Transverse colon (tissue), 4 donors: ENCODE measurements around the gene SHKBP1. TPM values are rescaled to one million over a fixed set of nuclear protein-coding genes. Genes with fewer than 3 reads are reported as not detected.

ENCODE experiments used
- DNase-seq: peaks from one replicate; pipeline ENCODE4 v3.0.0-alpha.2; 2019
- H3K27ac ChIP-seq, 4 donors: fragments of 200-600 bp; sonication (generic); 2 replicates each; pipeline ENCODE4 v1.5.1; 2016 to 2018; ENCODE audit warnings: inconsistent platforms in 4 of 4
- H3K27me3 ChIP-seq: fragments of 200-600 bp; sonication (generic); 2 replicates; pipeline ENCODE4 v1.5.1; 2017; ENCODE audit warnings: inconsistent platforms
- H3K36me3 ChIP-seq, 4 donors: fragments of 200-600 bp; sonication (generic); 2 replicates each; pipeline ENCODE4 v1.5.1; 2017 to 2019; ENCODE audit warnings: inconsistent platforms in 4 of 4
- H3K4me1 ChIP-seq, 4 donors: fragments of 200-600 bp; sonication (generic); 2 replicates each; pipeline ENCODE4 v1.5.1; 2017 to 2020; ENCODE audit warnings: inconsistent platforms in 4 of 4
- H3K4me3 ChIP-seq, 4 donors: fragments of 200-600 bp; sonication (generic); 1 replicate in 1 of 4; 2 replicates in 3 of 4; pipeline versions ENCODE4 v1.5.1 to v1.6.1; 2017 to 2019; ENCODE audit warnings: inconsistent platforms in 4 of 4
- H3K9me3 ChIP-seq, 2 donors: fragments of 200-600 bp; sonication (generic); 2 replicates each; pipeline ENCODE4 v1.5.1; 2017 to 2019; ENCODE audit warnings: inconsistent platforms in 2 of 2
- EP300 ChIP-seq: sonication (generic); formaldehyde crosslinking; IDR thresholded peaks from one replicate; pipeline ENCODE4 v1.6.1; 2017; ENCODE audit warnings: antibody characterized with exemption, low read depth
- POLR2A ChIP-seq: fragments of 450-650 bp; IDR thresholded peaks from one replicate; pipeline ENCODE4 v1.6.1; 2016; ENCODE audit warnings: antibody characterized with exemption, mild to moderate bottlenecking, moderate library complexity
- POLR2AphosphoS5 ChIP-seq, 3 donors: sonication (generic); formaldehyde crosslinking; IDR thresholded peaks; one replicate each; pipeline ENCODE4 v1.6.1; 2016; ENCODE audit warnings: antibody characterized with exemption in 3 of 3
- WGBS, 2 donors: methylation state at CpG; one replicate each; pipeline ENCODE4 v1.1.5; 2018; ENCODE audit warnings: low coverage in 1 of 2; 5-methylcytosine and 5-hydroxymethylcytosine counted together
- in situ Hi-C, 4 donors: fragments of 200-750 bp; cut with MboI; loops; one replicate each; pipeline versions ENCODE4 v1.15.0 to v1.15.1; 2017; ENCODE audit warnings: low sequenced_read_pairs in 3 of 4, low pct_ligation_motif_present in 1 of 4, low pct_unique_long_range_greater_than_20kb in 1 of 4
- intact Hi-C: fragments of 100-400 bp; cut with DNase I; formaldehyde crosslinking; loops from one replicate; pipeline ENCODE4 v1.15.1; 2023; ENCODE audit warnings: low total_unique reads
- total RNA-seq, 4 donors: library from RNA; depleted of rRNA; stranded (reverse); fragments of >200 nt; gene quantifications; one replicate each; pipeline ENCODE4 v1.1.0, GENCODE V29; 2016
- TF ChIP-seq, protein P1 (sequence below), 5 experiments: fragments of 200-600 bp in 3 of 5; fragments of 450-650 bp in 2 of 5; sonication (generic) in 3 of 5; IDR thresholded peaks; 1 replicate in 2 of 5; 2 replicates in 3 of 5; pipeline ENCODE4 v1.5.1; 2016 to 2017; ENCODE audit warnings: antibody characterized with exemption in 5 of 5, inconsistent platforms in 3 of 5, mild to moderate bottlenecking in 2 of 5, moderate library complexity in 1 of 5

Gene SHKBP1
- total RNA-seq, 4 donors from 2014 or later, result 58.7 to 111 (median 60.9) TPM

GRCh38 chr19:40626918-40627317, 50.2 kb downstream of the SHKBP1 start:
- TF ChIP-seq POLR2A (no peak), POLR2AphosphoS5 (IDR thresholded peaks at IDR 0.05) (no peak), EP300 (no peak)
- TF ChIP-seq, protein P1, sequence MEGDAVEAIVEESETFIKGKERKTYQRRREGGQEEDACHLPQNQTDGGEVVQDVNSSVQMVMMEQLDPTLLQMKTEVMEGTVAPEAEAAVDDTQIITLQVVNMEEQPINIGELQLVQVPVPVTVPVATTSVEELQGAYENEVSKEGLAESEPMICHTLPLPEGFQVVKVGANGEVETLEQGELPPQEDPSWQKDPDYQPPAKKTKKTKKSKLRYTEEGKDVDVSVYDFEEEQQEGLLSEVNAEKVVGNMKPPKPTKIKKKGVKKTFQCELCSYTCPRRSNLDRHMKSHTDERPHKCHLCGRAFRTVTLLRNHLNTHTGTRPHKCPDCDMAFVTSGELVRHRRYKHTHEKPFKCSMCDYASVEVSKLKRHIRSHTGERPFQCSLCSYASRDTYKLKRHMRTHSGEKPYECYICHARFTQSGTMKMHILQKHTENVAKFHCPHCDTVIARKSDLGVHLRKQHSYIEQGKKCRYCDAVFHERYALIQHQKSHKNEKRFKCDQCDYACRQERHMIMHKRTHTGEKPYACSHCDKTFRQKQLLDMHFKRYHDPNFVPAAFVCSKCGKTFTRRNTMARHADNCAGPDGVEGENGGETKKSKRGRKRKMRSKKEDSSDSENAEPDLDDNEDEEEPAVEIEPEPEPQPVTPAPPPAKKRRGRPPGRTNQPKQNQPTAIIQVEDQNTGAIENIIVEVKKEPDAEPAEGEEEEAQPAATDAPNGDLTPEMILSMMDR (IDR thresholded peaks at IDR 0.05), result no peak
- no peak overlapping the region for H3K27ac ChIP-seq
- WGBS, 2 donors, result 94 to 98% methylated on average over 8 to 24 of the region's 24 CpGs
- H3K36me3 ChIP-seq, result peaks cover 0 to 9% (median under 1%) of the 10 kb centered on the region in 4 donors
- no peaks in the 10 kb centered on the region for H3K27me3 ChIP-seq
- DNase-seq, result no peak
- in situ Hi-C loops (no loop called here), intact Hi-C loops (no loop called here)
- H3K4me1 ChIP-seq, result no peaks in the 10 kb centered on the region
- no peak overlapping the region for H3K4me3 ChIP-seq
- H3K9me3 ChIP-seq, result no peaks in the 10 kb centered on the region

GRCh38 chr19:40627486-40628279, 51.0 kb downstream of the SHKBP1 start:
- Histone ChIP-seq H3K36me3 (peaks cover 0 to 5% (median 0%) of the 10 kb centered on the region in 4 donors), H3K9me3 (no peaks in the 10 kb centered on the region), H3K4me3 (no peak overlapping the region), H3K27ac (no peak overlapping the region), H3K27me3 (no peaks in the 10 kb centered on the region), H3K4me1 (no peaks in the 10 kb centered on the region)
- in situ Hi-C loops (no loop called here), intact Hi-C loops (no loop called here)
- TF ChIP-seq EP300 (no peak), POLR2AphosphoS5 (IDR thresholded peaks at IDR 0.05) (no peak), POLR2A (no peak)
- TF ChIP-seq, protein P1 (IDR thresholded peaks at IDR 0.05), result no peak
- no peak for DNase-seq
- 88 to 93% methylated on average over 7 to 38 of the region's 39 CpGs for WGBS, 2 donors

- in situ Hi-C loops (no loop called here), intact Hi-C loops (no loop called here)
- H3K4me1 ChIP-seq, result peaks cover 0 to 7% (median 2%) of the 10 kb centered on the region in 4 donors
- no peaks in the 10 kb centered on the region for H3K9me3 ChIP-seq
- H3K4me3 ChIP-seq, result no peak overlapping the region
- TF ChIP-seq, protein P1 (IDR thresholded peaks at IDR 0.05), result no peak
- TF ChIP-seq POLR2AphosphoS5 (IDR thresholded peaks at IDR 0.05), result no peak
- TF ChIP-seq EP300, result no peak
- TF ChIP-seq POLR2A, result no peak
- H3K36me3 ChIP-seq, result peaks cover 0 to 5% (median 0%) of the 10 kb centered on the region in 4 donors
- 96% methylated on average over 42 of the region's 42 CpGs; no CpG with 5 or more reads in 1 of the 2 donors for WGBS, 2 donors
- no peak for DNase-seq
- H3K27ac ChIP-seq, result no peak overlapping the region
- H3K27me3 ChIP-seq, result peaks cover 5% of the 10 kb centered on the region
These were observed 52.7 kb downstream of the SHKBP1 start for GRCh38 chr19:40629346-40629745.

- 54 to 66% methylated on average over 8 to 16 of the region's 16 CpGs for WGBS, 2 donors
- peaks cover 5% of the 10 kb centered on the region for H3K27me3 ChIP-seq
- peaks cover 0 to 9% (median 4%) of the 10 kb centered on the region in 4 donors for H3K4me1 ChIP-seq
- in situ Hi-C loops (loop anchor here in 1 of 4 donors (10.0 kb wide), 1 partner anchor 86 kb away; no protein-coding TSS in a partner anchor), intact Hi-C loops (loop anchor here (10.0 kb wide), 1 partner anchor 106 kb away; no protein-coding TSS in a partner anchor)
- no peak for DNase-seq
- no peak overlapping the region for H3K4me3 ChIP-seq
- H3K9me3 ChIP-seq, result no peaks in the 10 kb centered on the region
- TF ChIP-seq POLR2AphosphoS5 (IDR thresholded peaks at IDR 0.05), result no peak
- peaks cover 0 to 2% (median 0%) of the 10 kb centered on the region in 4 donors for H3K36me3 ChIP-seq
- H3K27ac ChIP-seq, result no peak overlapping the region
These were observed 54.0 kb downstream of the SHKBP1 start for GRCh38 chr19:40630571-40631160.
